Frontal cortex (tissue), 4 donors: ENCODE measurements around the gene DAAM2. TPM values are rescaled to one million over a fixed set of nuclear protein-coding genes. Genes with fewer than 3 reads are reported as not detected.

Experiments used
- DNase-seq, 2 donors: peaks; one replicate each; pipeline ENCODE4 v3.0.0; 2012; ENCODE audit warnings: low spot score in 2 of 2
- FAIRE-seq: peaks from 2 replicates; lab custom pipeline; 2012; peaks lifted over from hg19 to GRCh38; lab: Jason Lieb, UNC
- total RNA-seq: library from RNA; depleted of rRNA; stranded (reverse); fragments of >200 nt; gene quantifications from one replicate; pipeline ENCODE4 v1.2.3, GENCODE V29; 2014
- donor health status: control.
- donor health status: control.
- donor health status: control.

DAAM2 gene
- total RNA-seq, 1 donor from 2014 or later = 5.3 TPM

DNA sequence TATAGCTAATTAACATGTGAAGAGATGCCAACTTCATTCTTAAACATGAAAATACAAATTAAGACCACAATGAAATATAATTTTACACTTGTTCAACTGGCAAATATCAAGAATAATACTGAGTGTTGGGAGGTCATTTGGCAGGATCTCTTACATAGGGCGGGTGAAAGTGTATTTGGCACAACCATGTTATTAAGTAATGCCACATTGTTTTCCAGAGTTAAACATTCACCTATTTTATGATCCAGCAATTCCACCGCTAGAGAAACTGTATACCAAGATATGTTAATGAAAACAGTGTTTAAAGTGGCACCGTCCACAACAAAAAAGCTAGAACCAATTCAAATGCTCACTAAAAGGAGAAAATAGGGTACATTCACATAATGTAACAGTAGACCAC is 128.0 kb downstream of the DAAM2 start:
- DNase-seq = no peak
- no peak for FAIRE-seq

DNA sequence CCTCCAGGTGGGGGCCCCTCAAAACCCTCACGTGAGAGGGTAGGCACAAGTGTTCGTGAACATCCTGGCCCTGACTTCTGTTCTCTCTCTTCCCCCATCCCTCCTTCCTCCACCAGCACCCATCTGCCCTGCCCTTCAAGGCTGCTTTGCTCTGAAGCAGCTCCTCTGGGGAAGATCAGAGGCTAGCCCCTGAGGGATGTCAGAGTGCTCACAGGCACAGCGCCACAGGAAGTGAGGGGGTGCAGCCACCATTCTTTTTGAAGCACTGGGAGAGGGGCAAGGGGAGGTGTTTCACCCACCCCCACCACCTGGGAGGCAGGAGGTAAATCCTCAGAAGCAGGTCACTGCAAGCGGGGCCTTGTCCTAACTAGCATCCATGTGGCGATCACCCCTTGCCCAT is 130.6 kb downstream of the DAAM2 start:
- no peak for FAIRE-seq
- no peak for DNase-seq

DNA sequence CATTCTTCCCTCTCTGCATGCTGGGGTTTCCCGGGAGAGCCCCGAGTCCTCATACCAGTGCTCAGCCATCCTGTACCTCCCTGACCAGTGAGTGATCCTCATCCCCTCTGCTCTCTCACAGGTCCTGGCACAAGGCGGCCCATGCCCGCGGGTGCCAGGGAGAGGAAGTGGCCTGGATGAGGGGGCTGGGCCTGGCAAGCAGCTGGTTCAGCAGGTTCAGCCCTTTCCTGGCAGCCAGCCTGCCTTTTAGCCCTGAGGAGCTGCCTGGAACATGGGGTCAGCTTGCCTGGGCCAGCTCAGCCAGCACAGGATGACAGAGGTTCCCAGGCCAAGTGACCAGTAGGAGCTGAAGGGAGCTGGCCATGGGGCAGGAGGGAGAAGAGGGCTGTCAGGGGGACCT is 131.2 kb downstream of the DAAM2 start:
- DNase-seq (peak in 1 of 2 donors; percentile 22), FAIRE-seq (no peak)

DNA sequence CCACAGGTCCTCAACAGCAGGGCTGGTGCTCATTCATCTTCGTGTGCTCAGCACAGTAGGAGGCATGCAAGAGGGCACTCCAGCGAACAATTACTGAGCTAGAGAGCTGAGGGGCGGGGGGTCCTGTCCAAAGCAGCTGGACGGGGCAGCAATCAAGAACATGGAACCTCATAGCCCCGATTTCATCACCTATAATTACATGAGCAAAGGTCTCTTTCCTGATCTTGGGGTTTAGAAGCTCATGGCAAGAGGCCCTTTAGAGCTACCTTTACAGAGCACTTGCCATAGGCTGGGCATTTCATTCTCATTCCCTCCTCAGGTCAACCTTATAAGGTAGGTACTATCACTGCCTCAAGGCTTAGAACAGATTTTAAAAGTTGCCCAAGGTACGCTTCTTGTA is 131.7 kb downstream of the DAAM2 start:
- DNase-seq = no peak
- FAIRE-seq = no peak

DNA sequence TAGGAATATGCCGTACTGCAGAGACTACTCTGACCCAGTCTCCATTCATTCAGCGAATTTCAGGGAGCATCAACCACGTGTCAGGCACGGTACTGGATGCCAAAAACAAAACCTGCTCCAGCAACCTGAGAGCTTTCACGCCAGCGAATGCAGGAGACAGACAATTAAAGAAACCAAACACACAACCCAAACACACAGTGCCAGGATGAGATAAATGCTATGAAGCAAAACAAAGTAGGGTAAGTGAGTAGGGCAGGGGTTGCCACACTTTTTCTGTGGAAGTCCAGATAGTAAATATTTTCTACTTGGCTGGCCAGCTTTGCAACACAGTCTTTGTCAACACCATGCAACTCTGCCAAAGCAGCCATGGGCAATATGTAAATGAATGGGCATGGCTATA is 132.1 kb downstream of the DAAM2 start:
- FAIRE-seq = no peak
- DNase-seq = peak in 1 of 2 donors; percentile 18

DNA sequence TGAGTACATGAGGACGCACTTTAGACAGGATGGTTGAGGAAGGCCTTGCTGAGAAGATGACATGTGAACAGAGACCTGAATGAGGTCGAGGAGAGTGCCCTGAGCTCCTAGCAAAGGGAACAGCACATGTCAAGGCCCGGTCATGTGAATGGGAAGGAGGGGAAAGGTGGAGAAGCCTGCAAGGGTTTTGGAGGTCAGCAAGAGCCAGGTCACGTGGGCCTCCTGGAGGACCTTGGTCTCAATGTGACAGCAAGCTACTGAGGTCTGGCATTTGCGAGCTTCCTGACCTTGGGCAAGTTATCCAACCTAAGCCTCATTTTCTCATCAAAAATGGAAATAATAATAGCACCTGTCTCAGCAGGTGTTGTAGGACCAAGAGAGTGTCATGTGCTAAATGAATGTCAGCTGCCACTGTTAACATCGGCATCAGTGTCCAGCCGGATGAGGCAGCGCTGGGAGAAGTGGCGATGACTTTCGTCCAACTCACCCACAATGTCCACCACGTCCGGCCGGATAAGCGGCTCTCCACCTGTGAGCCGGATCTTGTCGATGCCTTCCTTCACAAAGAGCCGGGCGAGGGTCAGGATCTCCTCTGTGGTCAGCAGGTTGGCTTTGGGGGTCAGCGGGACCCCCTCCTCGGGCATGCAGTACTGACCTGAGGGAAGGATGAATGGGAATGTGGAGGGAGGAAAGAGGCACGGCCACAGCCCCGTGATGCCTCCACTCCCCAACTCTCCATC is 133.2 kb downstream of the DAAM2 start:
- DNase-seq (no peak), FAIRE-seq (no peak)

DNA sequence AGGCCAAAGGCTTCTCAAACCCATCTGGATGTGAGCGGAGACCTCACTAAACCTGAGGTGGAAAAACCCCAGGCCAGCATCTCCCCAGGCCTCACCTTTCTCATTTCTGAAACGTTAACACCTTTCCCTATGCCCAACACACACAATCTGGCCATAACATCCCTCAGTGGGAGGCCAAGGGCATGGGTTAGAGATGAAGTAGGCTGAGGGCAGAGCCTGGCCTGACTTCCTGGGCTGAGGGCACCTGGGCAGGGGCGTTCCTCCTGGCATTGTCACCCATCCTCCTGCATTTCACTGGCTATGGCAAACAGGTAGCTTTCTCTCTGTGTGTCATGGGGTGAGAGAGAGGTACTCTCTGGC is 133.7 kb downstream of the DAAM2 start:
- no peak for FAIRE-seq
- DNase-seq = no peak

DNA sequence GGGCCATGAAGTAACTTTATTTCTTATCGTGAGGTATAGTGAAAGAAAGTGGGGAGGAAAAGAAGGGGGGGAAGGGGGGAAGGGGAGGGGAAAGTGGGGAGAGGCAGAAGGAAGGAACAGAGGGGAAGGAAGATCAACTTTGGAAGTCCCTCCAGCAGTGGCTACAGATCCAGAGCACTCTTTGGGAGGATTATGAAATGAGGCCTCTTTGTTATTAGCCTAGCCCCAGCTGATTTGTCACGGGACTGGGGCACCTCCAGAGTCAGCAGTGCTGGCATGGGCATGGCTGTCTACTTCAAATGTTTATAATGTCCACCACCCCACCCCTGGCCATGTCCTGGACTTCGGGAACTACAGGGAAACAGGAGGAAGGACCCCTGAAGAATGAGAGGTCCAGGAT is 134.5 kb downstream of the DAAM2 start:
- FAIRE-seq = no peak
- peak in 1 of 2 donors; percentile 36 for DNase-seq

DNA sequence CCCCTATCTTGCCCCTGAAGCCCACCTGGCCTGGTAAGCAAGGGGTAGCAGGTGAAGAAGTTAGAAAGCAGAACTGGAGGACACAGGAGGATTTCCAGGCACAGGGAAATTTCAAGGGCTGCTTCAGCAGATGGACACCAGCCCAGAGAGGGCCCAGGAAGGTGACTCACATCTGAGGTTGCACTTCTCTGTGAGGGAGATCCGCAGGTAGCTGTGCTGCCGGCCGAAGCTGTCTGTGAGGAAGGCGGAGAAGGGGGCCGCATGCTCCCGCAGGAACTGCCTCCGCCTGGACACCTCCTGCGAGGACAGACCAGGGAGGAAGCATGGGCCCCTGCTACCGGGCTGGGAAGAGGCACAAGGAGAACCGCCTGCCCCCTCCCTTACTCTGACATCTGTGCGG is 135.0 kb downstream of the DAAM2 start:
- no peak for FAIRE-seq

DNA sequence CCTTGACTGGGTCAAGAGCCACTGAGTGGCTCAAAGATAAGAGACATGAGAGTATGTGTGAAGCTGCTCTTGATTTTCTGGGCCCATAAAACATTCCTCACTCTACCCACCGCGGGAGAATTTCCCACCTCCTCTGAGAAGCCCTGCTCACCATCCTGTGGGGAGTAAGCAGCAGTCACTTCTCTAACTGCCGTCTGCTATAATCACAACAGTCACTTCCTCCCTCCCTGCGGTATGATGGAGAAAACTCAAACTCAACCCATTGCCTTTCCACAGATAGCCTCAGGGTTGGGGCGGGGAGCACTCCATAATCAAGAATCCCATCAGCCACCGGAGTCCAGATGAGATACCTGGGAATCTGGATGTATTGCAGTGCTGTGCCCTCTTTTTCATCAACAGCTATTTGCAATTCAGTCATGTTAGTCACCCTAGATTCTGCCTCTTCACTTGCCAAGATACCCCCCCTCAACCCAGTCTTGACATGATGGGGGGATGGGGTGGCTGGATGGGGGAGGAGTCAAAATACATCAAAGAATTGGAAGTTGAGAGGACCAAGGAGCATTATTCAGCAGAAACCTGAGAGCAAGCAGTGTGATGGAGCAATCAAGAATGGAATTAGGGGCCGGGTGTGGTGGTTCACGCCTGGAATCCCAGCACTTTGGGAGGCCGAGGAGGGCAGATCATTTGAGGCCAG is 137.0 kb downstream of the DAAM2 start:
- DNase-seq (no peak), FAIRE-seq (no peak)

More for the DNA sequence above, 135.0 kb downstream of the DAAM2 start:
- no peak for DNase-seq

DNA sequence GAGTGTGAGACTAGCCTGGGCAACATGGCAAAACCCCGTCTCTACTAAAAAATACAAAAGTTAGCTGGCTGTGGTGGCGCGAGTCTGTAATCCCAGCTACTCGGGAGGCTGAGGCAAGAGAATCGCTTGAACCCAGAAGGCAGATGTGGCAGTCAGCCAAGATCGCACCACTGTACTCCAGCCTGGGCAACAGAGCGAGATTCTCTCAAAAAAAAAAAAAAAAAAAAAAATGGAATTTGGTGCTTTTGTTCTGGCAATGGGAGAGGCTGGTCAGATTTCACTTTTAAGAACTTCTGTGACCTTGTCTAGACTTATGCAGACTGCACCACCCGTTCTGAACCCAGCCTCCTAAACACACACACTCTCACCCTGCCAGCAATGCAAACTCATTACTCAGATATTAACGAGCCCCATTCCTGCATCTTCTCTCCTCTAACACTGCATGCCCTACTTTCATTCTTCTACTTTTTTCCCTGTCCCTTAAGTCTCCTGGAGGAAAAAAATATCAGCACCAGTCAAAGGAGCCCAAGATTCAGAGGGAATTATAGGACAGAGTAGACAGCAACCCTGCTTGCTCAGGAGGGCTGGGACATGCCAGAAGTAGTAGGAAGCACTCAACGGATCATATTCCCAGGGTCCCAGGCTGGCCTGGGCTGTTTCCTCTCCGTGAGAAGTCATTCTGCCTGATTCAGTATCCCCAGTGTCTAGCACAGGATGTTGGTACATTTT is 137.7 kb downstream of the DAAM2 start:
- no peak for FAIRE-seq
- peak in 1 of 2 donors; percentile 9 for DNase-seq

DNA sequence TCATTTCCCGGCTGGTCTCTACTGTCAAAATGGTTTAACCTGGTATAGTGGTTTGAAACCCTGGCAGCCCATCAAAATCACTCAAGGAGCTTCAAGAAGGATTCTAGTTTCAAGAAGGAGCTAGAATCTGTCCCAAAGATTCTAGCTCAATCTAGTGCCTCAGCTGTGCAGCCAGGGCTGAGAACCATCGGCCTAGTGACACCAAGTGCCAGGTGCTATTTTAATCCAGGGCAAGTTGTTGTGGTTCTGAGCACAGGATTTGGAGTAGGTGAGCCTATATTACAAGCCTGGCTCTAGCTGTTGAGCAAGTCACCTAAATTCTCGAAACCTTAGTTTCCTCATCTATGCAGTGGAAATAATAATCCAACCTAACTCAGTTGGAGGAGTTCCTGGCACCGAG is 138.4 kb downstream of the DAAM2 start:
- FAIRE-seq = no peak
- no peak for DNase-seq

DNA sequence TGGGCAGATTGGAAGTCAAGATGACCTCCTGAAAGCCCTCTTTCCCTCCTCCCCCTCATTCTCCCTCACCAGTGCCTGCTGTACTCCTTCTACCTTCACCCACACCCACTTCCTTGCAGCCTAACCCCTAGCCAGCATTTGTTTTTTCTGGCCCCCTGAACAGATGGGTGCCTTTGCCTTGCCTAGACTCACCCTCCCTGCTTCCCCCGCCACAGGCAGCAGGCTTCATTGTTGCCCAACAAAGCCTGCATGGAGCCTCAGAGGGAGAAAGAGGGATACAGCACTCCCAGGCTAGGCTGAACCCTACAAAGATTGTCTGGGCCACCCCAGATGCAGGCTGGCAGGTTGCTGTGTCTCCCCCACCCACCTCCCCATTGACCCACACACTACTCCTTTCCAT is 139.4 kb downstream of the DAAM2 start:
- FAIRE-seq = no peak
- DNase-seq = peak in 1 of 2 donors; percentile 31

DNA sequence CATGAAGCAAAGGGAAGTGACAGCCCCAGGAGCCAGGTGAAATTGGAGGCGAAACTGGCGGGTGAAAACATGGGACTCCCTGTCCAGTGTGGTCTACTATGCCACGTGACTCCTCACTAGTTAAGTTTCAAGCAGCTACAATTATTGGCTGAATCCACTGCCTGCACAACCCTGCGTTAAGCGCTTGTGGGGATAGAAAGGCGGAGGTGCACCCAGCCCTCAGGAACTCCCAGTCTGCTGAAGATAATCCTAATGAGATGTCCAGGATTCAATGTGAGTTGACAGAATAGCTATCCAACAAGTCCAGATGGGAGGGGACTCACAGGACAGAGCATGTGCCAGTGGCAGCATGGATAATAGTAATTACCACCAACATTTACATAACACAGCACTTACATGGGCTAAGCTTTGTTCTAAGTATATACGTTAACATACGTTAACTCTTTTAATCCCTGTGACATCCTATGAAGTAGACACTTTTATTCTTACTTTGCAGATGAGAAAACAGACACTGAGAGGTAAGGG is 140.3 kb downstream of the DAAM2 start:
- DNase-seq = peak in 1 of 2 donors; percentile 14

DNA sequence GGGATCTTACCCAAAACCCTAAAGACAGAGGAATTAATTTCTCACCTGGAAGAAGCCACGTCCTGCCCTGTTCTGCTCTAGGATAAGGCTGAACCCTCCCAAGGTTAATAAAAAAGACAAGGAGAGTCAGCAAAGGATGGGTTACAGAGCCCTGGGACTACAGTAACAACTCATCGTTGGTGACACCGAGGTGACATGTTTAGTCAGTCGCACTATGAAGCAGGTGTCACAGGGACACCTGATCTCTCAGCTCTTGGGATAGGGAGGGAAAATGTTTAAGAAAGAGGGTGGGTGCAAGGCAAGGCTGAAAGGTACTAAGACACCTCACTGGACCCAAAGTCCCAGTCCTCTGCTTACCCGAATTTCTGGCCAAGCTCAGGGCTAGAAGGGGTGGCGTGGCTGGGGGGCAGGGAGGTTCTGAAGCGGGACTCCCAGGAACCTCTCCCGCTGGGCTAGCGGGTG is 141.5 kb downstream of the DAAM2 start:
- DNase-seq (peak in 1 of 2 donors; percentile 12), FAIRE-seq (no peak)

More for the DNA sequence above, 140.3 kb downstream of the DAAM2 start:
- no peak for FAIRE-seq

DNA sequence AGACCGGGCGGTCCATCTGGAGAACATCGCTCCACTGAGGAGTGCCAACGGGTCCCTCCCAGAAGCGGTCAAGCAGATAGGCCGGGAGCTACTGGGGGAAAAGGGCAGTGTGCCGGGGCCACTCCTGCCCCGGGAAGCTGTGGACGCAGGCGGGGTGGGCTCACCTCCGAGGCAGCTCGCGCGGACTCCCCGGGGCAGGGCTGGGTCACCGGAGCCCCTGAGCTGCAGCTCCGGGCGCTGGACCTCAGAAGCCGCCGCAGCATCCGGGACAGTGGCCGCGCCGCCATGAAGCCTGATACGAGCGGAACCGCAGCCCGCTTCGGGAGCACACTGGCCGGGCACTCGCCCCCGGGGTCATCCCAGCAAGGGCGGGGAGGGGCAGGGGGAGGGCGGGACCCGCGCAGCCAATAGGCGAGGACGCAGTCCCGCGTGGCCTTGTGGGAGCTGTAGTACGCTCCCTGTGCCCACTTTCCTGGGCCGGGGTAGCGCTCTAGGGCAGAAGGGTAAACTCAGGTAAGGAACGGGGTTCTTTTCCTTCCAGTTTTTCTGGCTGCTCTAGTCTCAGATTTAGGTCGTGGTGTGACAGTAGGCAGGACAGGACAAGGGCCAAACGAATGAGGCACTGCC is 142.1 kb downstream of the DAAM2 start, which contains the start of gene MOCS1:
Gene MOCS1, minus strand, starts transcription at position 332 of the 627 bp plus-strand sequence. Its CDS starts 45 bp downstream, at position 287.
- DNase-seq (peak; percentile 84 to 85), FAIRE-seq (no peak)

DNA sequence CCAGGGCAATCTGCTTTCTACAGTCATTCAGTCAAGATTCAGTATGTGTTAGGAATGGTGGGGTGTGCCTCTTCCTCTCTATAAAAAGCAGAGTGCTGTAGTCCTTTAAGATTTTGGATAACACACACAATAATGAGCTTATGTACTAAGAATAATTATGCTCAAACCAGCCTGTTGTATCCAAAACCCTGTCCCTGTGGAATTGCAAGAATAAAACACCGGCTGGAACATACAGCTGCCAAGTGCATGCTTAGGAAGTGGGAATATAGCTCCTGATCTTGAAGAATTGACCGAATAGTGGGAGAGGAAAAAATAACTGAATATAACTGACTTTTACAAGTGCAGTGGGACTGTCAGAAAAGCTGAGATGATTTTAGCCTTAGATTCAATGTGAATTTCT is 143.1 kb downstream of the DAAM2 start:
- FAIRE-seq = no peak
- DNase-seq = no peak

DNA sequence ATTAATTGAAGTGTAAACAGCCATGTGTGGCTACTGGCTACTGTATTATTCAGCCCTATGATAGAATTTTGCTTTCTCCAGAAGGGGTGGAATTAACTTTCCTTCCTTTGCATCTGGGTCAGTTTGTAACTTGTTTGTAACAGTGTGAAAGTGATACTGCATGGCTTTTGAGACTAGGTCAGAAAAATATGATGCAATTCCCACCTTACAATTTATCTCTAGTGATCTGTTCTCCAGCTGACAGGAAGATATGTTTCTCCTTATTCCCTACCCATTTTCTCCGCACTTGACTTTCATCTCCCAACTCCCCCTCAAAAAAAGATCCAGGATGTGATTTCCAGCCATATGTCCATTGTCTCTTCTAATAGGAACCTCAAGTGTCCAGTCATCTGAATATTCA is 144.7 kb downstream of the DAAM2 start:
- FAIRE-seq (no peak), DNase-seq (no peak)

DNA sequence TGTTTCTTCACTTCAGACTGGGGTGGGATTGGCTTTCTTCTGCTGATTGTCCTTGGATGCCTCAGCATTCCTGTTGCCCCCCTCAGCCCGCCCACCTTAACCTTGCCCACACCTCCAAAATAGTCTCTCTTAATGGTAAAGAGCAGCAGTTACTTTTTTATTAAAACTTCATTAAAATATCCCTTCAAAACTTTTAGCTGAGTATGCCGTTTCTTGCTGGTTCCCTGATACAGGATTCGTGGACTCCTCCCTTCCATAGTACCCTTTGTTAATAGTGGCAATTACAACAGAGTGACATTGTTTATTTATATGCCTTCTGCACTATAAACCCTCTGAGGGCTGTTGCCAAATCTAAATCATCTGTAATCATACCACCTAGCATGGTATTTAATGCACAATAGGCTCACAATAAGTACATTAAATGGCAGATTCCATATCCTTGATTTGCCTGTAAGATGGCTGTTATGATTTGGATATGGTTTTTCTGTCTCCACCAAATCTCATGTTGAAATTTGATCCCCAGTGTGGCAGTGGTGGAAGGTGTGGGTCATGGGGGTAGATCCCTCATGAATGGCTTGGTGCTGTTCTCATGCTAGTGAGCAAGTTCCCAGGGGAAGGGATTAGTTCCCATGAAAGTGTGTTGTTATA is 145.6 kb downstream of the DAAM2 start:
- no peak for FAIRE-seq
- DNase-seq = no peak
